Lung (tissue), 12 donors: ENCODE data around the gene NOTCH1. TPM values are rescaled to one million over a fixed set of nuclear protein-coding genes. Genes with fewer than 3 reads are reported as not detected.

Source experiments
- ATAC-seq: fragments of 200-7000 bp; cut with Tn5 transposase; one replicate; pipeline ENCODE4 v1.9.1; 2020; ENCODE audit warnings: moderate number of reproducible peaks; ENCODE audit not compliant: insufficient read depth, low FRiP score
- DNase-seq, 3 donors: peaks; one replicate each; pipeline ENCODE4 v3.0.0-alpha.2; 2013 to 2017
- H3K27ac ChIP-seq, 2 donors: one replicate each; pipeline ENCODE4 v1.5.1; 2013; ENCODE audit warnings: mild to moderate bottlenecking in 2 of 2, moderate library complexity in 2 of 2, control low read depth in 1 of 2, inconsistent platforms in 1 of 2, low read depth in 1 of 2, low read length in 1 of 2
- H3K27me3 ChIP-seq, 3 donors: one replicate each; pipeline ENCODE4 v1.5.1; 2013; ENCODE audit warnings: low read length in 2 of 3; ENCODE audit not compliant: control insufficient read depth in 3 of 3, insufficient read depth in 3 of 3
- H3K36me3 ChIP-seq, 4 donors: one replicate each; pipeline ENCODE4 v1.5.1; 2013; ENCODE audit warnings: low read length in 4 of 4, mild to moderate bottlenecking in 1 of 4, moderate library complexity in 1 of 4; ENCODE audit not compliant: control insufficient read depth in 4 of 4, insufficient read depth in 4 of 4
- H3K4me1 ChIP-seq, 5 donors: one replicate each; pipeline ENCODE4 v1.5.1; 2013; ENCODE audit warnings: low read length in 5 of 5, mild to moderate bottlenecking in 2 of 5, moderate library complexity in 1 of 5; ENCODE audit not compliant: control insufficient read depth in 5 of 5, insufficient read depth in 5 of 5
- H3K4me3 ChIP-seq: one replicate; pipeline ENCODE4 v1.5.1; 2013; ENCODE audit warnings: mild to moderate bottlenecking, control low read depth, moderate library complexity
- H3K9ac ChIP-seq, 2 donors: one replicate each; pipeline ENCODE4 v1.5.1; 2013; ENCODE audit warnings: low read length in 2 of 2, control low read depth in 1 of 2; ENCODE audit not compliant: insufficient read depth in 1 of 2
- H3K9me3 ChIP-seq, 4 donors: one replicate each; pipeline ENCODE4 v1.5.1; 2013; ENCODE audit warnings: low read length in 3 of 4, mild to moderate bottlenecking in 1 of 4, moderate library complexity in 1 of 4; ENCODE audit not compliant: control insufficient read depth in 4 of 4, insufficient read depth in 3 of 4
- CTCF ChIP-seq: IDR thresholded peaks from 2 replicates; pipeline ENCODE4 v1.5.1; 2012; ENCODE audit warnings: mild to moderate bottlenecking; ENCODE audit errors: control extremely low read depth, extremely low read depth
- WGBS, 2 donors: extraction: QIAGEN DNeasy Blood & Tissue Kit; methylation state at CpG; one replicate each; pipeline ENCODE4 v1.1.7; 2013; 5-methylcytosine and 5-hydroxymethylcytosine counted together
- polyA plus RNA-seq, 2 donors: library from polyadenylated mRNA; stranded (reverse); fragments of 200-250 nt; gene quantifications; one replicate each; pipeline ENCODE4 v1.2.1, GENCODE V29; 2013
- total RNA-seq, 2 donors: library from RNA; depleted of rRNA in 1 of 2; stranded (reverse); fragments of >200 nt in 1 of 2; gene quantifications; one replicate each; pipeline ENCODE4 v1.2.1, GENCODE V29; 2014 to 2021
- donor health status: control.
- donor health status: control.
- donor health status: Bipolar disorder and iron deficiency.
- donor health status: healthy.
- donor health status: DM: yes; HTN: yes; CAD: no.

Gene NOTCH1
- total and polyA plus RNA-seq, 4 donors = 23.9 to 101 (median 44.5) TPM

- H3K9ac ChIP-seq = no peak overlapping the region
- peaks cover 0 to 20% (median 7%) of the 10 kb centered on the region in 5 donors for H3K4me1 ChIP-seq
- no peak for ATAC-seq
- TF ChIP-seq CTCF = no peak
- no peaks in the 10 kb centered on the region for H3K9me3 ChIP-seq
- peaks cover 0 to 83% (median 21%) of the 10 kb centered on the region in 4 donors for H3K36me3 ChIP-seq
- 87 to 95% methylated on average over 17 of the region's 17 CpGs for WGBS, 2 donors
- H3K27me3 ChIP-seq = no peaks in the 10 kb centered on the region
- no peak for DNase-seq
- peak overlapping the region in 1 of 2 donors; percentile 7 for H3K27ac ChIP-seq
- H3K4me3 ChIP-seq = no peak overlapping the region
Measured at GRCh38 chr9:136517950-136518349, 27.9 kb downstream of the NOTCH1 start.

- ATAC-seq (no peak), DNase-seq (no peak)
- H3K9ac ChIP-seq = no peak overlapping the region
- peak overlapping the region in 1 of 2 donors; percentile 37 for H3K27ac ChIP-seq
- H3K9me3 ChIP-seq = no peaks in the 10 kb centered on the region
- H3K27me3 ChIP-seq = no peaks in the 10 kb centered on the region
- H3K36me3 ChIP-seq = peaks cover 0 to 77% (median 21%) of the 10 kb centered on the region in 4 donors
- no peak for TF ChIP-seq CTCF
- no peak overlapping the region for H3K4me3 ChIP-seq
- WGBS, 2 donors = 90 to 94% methylated on average over 29 to 37 of the region's 37 CpGs
- peaks cover 0 to 15% (median 7%) of the 10 kb centered on the region in 5 donors for H3K4me1 ChIP-seq
Measured at GRCh38 chr9:136517012-136517743, 28.7 kb downstream of the NOTCH1 start.

- H3K36me3 ChIP-seq = peaks cover 0 to 86% (median 21%) of the 10 kb centered on the region in 4 donors
Measured at GRCh38 chr9:136516191-136516654, 29.6 kb downstream of the NOTCH1 start.

More at GRCh38 chr9:136516191-136516654, 29.6 kb downstream of the NOTCH1 start:
- 85 to 89% methylated on average over 19 of the region's 19 CpGs for WGBS, 2 donors
- no peaks in the 10 kb centered on the region for H3K9me3 ChIP-seq
- no peak for TF ChIP-seq CTCF
- DNase-seq = no peak
- no peak overlapping the region for H3K9ac ChIP-seq
- no peaks in the 10 kb centered on the region for H3K27me3 ChIP-seq
- no peak for ATAC-seq
- no peak overlapping the region for H3K4me3 ChIP-seq
- H3K4me1 ChIP-seq = peaks cover 0 to 16% (median 4%) of the 10 kb centered on the region in 5 donors
- H3K27ac ChIP-seq = no peak overlapping the region
